ENCODE measurements around the gene COX4I1.

COX4I1 gene

GRCh38 chr16:85765767-85766166, 33.7 kb upstream of the COX4I1 start:
- no peak for TF ChIP-seq CTCF (IDR thresholded peaks at IDR 0.05; ENCODE audit: low read depth, low read length, missing control alignments)
- in situ Hi-C loops (cut with HindIII; ENCODE audit: low sequenced_read_pairs): no loop called here
- H3K4me3 ChIP-seq (ENCODE audit: low read depth, low read length): no peak overlapping the region
- DNase-seq (ENCODE audit: low read depth): no peak

- TF ChIP-seq CTCF (IDR thresholded peaks at IDR 0.05; ENCODE audit: low read depth, low read length, missing control alignments): no peak
- in situ Hi-C loops (cut with HindIII; ENCODE audit: low sequenced_read_pairs): no loop called here
These were observed 32.0 kb upstream of the COX4I1 start for GRCh38 chr16:85767531-85767930.

GRCh38 chr16:85768199-85768598, 31.3 kb upstream of the COX4I1 start:
- no peak overlapping the region for H3K4me3 ChIP-seq (ENCODE audit: low read depth, low read length)
- DNase-seq (ENCODE audit: low read depth): no peak
- TF ChIP-seq CTCF (IDR thresholded peaks at IDR 0.05; ENCODE audit: low read depth, low read length, missing control alignments): no peak
- in situ Hi-C loops (cut with HindIII; ENCODE audit: low sequenced_read_pairs): no loop called here

More at GRCh38 chr16:85767531-85767930, 32.0 kb upstream of the COX4I1 start:
- no peak for DNase-seq (ENCODE audit: low read depth)
- no peak overlapping the region for H3K4me3 ChIP-seq (ENCODE audit: low read depth, low read length)

GRCh38 chr16:85770741-85771140, 28.8 kb upstream of the COX4I1 start:
- TF ChIP-seq CTCF (IDR thresholded peaks at IDR 0.05; ENCODE audit: low read depth, low read length, missing control alignments): no peak
- no peak overlapping the region for H3K4me3 ChIP-seq (ENCODE audit: low read depth, low read length)
- DNase-seq (ENCODE audit: low read depth): no peak
- in situ Hi-C loops (cut with HindIII; ENCODE audit: low sequenced_read_pairs): no loop called here

GRCh38 chr16:85773044-85773443, 26.5 kb upstream of the COX4I1 start:
- no peak for DNase-seq (ENCODE audit: low read depth)
- in situ Hi-C loops (cut with HindIII; ENCODE audit: low sequenced_read_pairs): no loop called here
- no peak for TF ChIP-seq CTCF (IDR thresholded peaks at IDR 0.05; ENCODE audit: low read depth, low read length, missing control alignments)
- no peak overlapping the region for H3K4me3 ChIP-seq (ENCODE audit: low read depth, low read length)

GRCh38 chr16:85774136-85774535, 25.4 kb upstream of the COX4I1 start:
- H3K4me3 ChIP-seq (ENCODE audit: low read depth, low read length): no peak overlapping the region
- in situ Hi-C loops (cut with HindIII; ENCODE audit: low sequenced_read_pairs): no loop called here
- TF ChIP-seq CTCF (IDR thresholded peaks at IDR 0.05; ENCODE audit: low read depth, low read length, missing control alignments): no peak
- no peak for DNase-seq (ENCODE audit: low read depth)

GRCh38 chr16:85774811-85775210, 24.7 kb upstream of the COX4I1 start:
- in situ Hi-C loops (cut with HindIII; ENCODE audit: low sequenced_read_pairs): no loop called here
- H3K4me3 ChIP-seq (ENCODE audit: low read depth, low read length): no peak overlapping the region
- DNase-seq (ENCODE audit: low read depth): no peak
- TF ChIP-seq CTCF (IDR thresholded peaks at IDR 0.05; ENCODE audit: low read depth, low read length, missing control alignments): no peak
